Neural progenitor cell (in vitro differentiated cells): ENCODE data around the gene SSBP3. TPM values are rescaled to one million over a fixed set of nuclear protein-coding genes. Genes with fewer than 3 reads are reported as not detected.

Experiments
- DNase-seq: peaks from one replicate; pipeline ENCODE4 v3.0.0-alpha.2; 2016; ENCODE audit warnings: low spot score
- H2AFZ ChIP-seq: fragments of 200-600 bp; sonication (generic); replicated peaks from 2 replicates; pipeline ENCODE4 v1.6.1; 2016; ENCODE audit warnings: antibody characterized with exemption
- H3F3A ChIP-seq: fragments of 200-600 bp; sonication (generic); 2 replicates; pipeline ENCODE4 v1.6.1; 2016; ENCODE audit warnings: antibody characterized with exemption, low read depth
- H3K27ac ChIP-seq: fragments of 200-600 bp; sonication (generic); 2 replicates; pipeline ENCODE4 v1.5.1; 2016; ENCODE audit warnings: mild to moderate bottlenecking
- H3K27me3 ChIP-seq: fragments of 200-600 bp; sonication (generic); 2 replicates; pipeline ENCODE4 v1.6.1; 2016; ENCODE audit warnings: mild to moderate bottlenecking, moderate library complexity
- H3K36me3 ChIP-seq: fragments of 200-600 bp; sonication (generic); 2 replicates; pipeline ENCODE4 v1.5.1; 2016
- H3K4me1 ChIP-seq: fragments of 200-600 bp; sonication (generic); 2 replicates; pipeline ENCODE4 v1.6.1; 2016; ENCODE audit warnings: mixed run types
- H3K4me2 ChIP-seq: fragments of 200-600 bp; sonication (generic); 2 replicates; pipeline ENCODE4 v1.6.1; 2016
- H3K4me3 ChIP-seq: fragments of 200-600 bp; sonication (generic); 2 replicates; pipeline ENCODE4 v1.5.1; 2016
- H3K79me2 ChIP-seq: fragments of 200-600 bp; sonication (generic); 2 replicates; pipeline ENCODE4 v1.6.1; 2016; ENCODE audit warnings: low read depth
- H3K9ac ChIP-seq: fragments of 200-600 bp; sonication (generic); 2 replicates; pipeline ENCODE4 v1.6.1; 2016
- H3K9me3 ChIP-seq: fragments of 200-600 bp; sonication (generic); 2 replicates; pipeline ENCODE4 v1.5.1; 2016; ENCODE audit warnings: low read depth
- H4K20me1 ChIP-seq: fragments of 200-600 bp; sonication (generic); 2 replicates; pipeline ENCODE4 v1.6.1; 2016; ENCODE audit warnings: low read depth
- H3K27ac Mint-ChIP-seq: 3 replicates; pipeline ENCODE4 v1.8.0; 2021; ENCODE audit warnings: mixed read lengths
- H3K27me3 Mint-ChIP-seq: 2 replicates; pipeline ENCODE4 v1.8.0; 2022; ENCODE audit warnings: low read depth, mild to moderate bottlenecking, inconsistent platforms, moderate library complexity, mixed read lengths; ENCODE audit not compliant: insufficient read depth
- H3K36me3 Mint-ChIP-seq: 3 replicates; pipeline ENCODE4 v1.8.0; 2021; ENCODE audit warnings: mixed read lengths
- H3K4me1 Mint-ChIP-seq: 3 replicates; pipeline ENCODE4 v1.8.0; 2021; ENCODE audit warnings: mixed read lengths
- H3K4me3 Mint-ChIP-seq: 3 replicates; pipeline ENCODE4 v1.8.0; 2021; ENCODE audit warnings: mild to moderate bottlenecking, moderate library complexity, mixed read lengths
- H3K9me3 Mint-ChIP-seq: 3 replicates; pipeline ENCODE4 v1.8.0; 2020; ENCODE audit warnings: mixed read lengths
- CTCF ChIP-seq: fragments of 200-600 bp; sonication (generic); IDR thresholded peaks from 2 replicates; pipeline ENCODE4 v1.5.1; 2017; ENCODE audit warnings: antibody characterized with exemption, mild to moderate bottlenecking
- EZH2 ChIP-seq: fragments of 200-600 bp; sonication (generic); IDR thresholded peaks from 2 replicates; pipeline ENCODE4 v1.6.1; 2017; ENCODE audit warnings: antibody characterized with exemption, mild to moderate bottlenecking, moderate library complexity
- EZH2phosphoT487 ChIP-seq: fragments of 200-600 bp; sonication (generic); IDR thresholded peaks from 2 replicates; pipeline ENCODE4 v1.6.1; 2017; ENCODE audit warnings: antibody characterized with exemption
- total RNA-seq: library from RNA; depleted of rRNA; stranded (reverse); fragments of >200 nt; gene quantifications from 2 replicates; pipeline ENCODE4 v1.2.3, GENCODE V29; 2015; ENCODE audit warnings: low replicate concordance

The SSBP3 gene
- total RNA-seq, 1 donor from 2014 or later = 53.0 TPM

DNA sequence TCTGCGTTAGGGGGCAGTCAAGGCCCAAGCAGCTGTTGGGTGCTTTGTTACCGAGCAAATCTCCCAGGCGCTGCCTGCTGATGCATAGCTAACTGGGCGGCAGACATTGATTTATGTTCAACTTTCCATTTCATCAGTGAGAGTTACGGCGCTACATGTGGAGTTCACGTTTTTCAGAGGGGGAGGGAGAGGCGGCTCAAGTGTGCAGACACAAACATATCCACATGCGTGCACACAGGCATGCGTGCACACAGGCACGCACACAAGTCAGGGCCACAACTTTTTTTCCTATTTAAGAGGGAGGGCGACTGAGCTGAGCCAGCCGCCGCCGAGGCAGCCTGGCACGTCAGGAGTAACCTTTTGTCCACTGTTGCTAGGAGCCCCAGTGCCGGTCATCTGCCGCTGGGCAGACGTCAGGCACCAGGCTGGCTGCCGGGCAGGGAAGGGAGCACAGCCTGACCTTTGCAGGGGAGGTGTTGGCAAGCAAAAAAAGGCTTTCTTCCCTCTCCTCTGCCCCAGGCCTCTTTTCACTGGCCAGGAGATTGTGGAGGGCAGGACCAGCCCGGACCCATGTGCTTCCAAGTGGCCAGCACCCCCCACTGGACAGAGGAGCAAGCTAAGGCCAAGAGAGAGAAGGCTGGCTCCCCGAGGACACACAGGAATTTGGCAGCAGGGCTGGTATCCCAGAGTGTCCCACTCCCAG lies 133.0 kb downstream of the SSBP3 start:
- Histone ChIP-seq H3K4me3 (peak overlapping the region; percentile 6), H3K4me1 (peaks cover 31% of the 10 kb centered on the region), H3K27me3 (no peaks in the 10 kb centered on the region), H3K79me2 (peaks cover 69% of the 10 kb centered on the region), H3K9me3 (no peaks in the 10 kb centered on the region), H3K9ac (no peak overlapping the region), H3F3A (peaks cover 28% of the 10 kb centered on the region), H3K27ac (no peak overlapping the region), H4K20me1 (peaks cover 100% of the 10 kb centered on the region), H3K4me2 (peak overlapping the region; percentile 70), H2AFZ (no peak overlapping the region), H3K36me3 (no peaks in the 10 kb centered on the region)
- H3K27ac Mint-ChIP-seq = peak overlapping the region; percentile 95
- H3K9me3 Mint-ChIP-seq = no peaks in the 10 kb centered on the region
- DNase-seq = peak; percentile 84
- peaks cover 17% of the 10 kb centered on the region for H3K36me3 Mint-ChIP-seq
- peaks cover 79% of the 10 kb centered on the region for H3K4me1 Mint-ChIP-seq
- TF ChIP-seq CTCF (peak; percentile 58), EZH2 (no peak)
- no peaks in the 10 kb centered on the region for H3K27me3 Mint-ChIP-seq
- peak overlapping the region; percentile 77 for H3K4me3 Mint-ChIP-seq

GRCh38 chr1:54272772-54273091 lies 133.5 kb downstream of the SSBP3 start:
- no peak for DNase-seq
- H3K4me3 ChIP-seq = no peak overlapping the region
- H3K4me2 ChIP-seq = peak overlapping the region; percentile 70
- H2AFZ ChIP-seq = no peak overlapping the region
- no peaks in the 10 kb centered on the region for H3K9me3 ChIP-seq
- Mint-ChIP-seq H3K9me3 (no peaks in the 10 kb centered on the region), H3K27me3 (no peaks in the 10 kb centered on the region), H3K4me3 (peak overlapping the region; percentile 77), H3K4me1 (peaks cover 81% of the 10 kb centered on the region), H3K27ac (peak overlapping the region; percentile 95), H3K36me3 (peaks cover 17% of the 10 kb centered on the region)
- H3K4me1 ChIP-seq = peaks cover 31% of the 10 kb centered on the region
- peaks cover 100% of the 10 kb centered on the region for H4K20me1 ChIP-seq
- peaks cover 28% of the 10 kb centered on the region for H3F3A ChIP-seq
- no peaks in the 10 kb centered on the region for H3K36me3 ChIP-seq
- no peaks in the 10 kb centered on the region for H3K27me3 ChIP-seq
- peaks cover 70% of the 10 kb centered on the region for H3K79me2 ChIP-seq
- TF ChIP-seq CTCF = no peak
- TF ChIP-seq EZH2phosphoT487 = no peak
- no peak for TF ChIP-seq EZH2
- H3K27ac ChIP-seq = no peak overlapping the region
- no peak overlapping the region for H3K9ac ChIP-seq

- Histone ChIP-seq H3K79me2 (peaks cover 70% of the 10 kb centered on the region), H4K20me1 (peaks cover 100% of the 10 kb centered on the region), H3K27ac (no peak overlapping the region), H3K27me3 (no peaks in the 10 kb centered on the region), H2AFZ (no peak overlapping the region), H3K9me3 (no peaks in the 10 kb centered on the region), H3K36me3 (no peaks in the 10 kb centered on the region), H3F3A (peaks cover 28% of the 10 kb centered on the region), H3K4me1 (peaks cover 31% of the 10 kb centered on the region), H3K9ac (no peak overlapping the region), H3K4me3 (no peak overlapping the region), H3K4me2 (no peak overlapping the region)
- H3K4me3 Mint-ChIP-seq = peak overlapping the region; percentile 77
- H3K4me1 Mint-ChIP-seq = peaks cover 81% of the 10 kb centered on the region
- H3K36me3 Mint-ChIP-seq = peaks cover 14% of the 10 kb centered on the region
- H3K27me3 Mint-ChIP-seq = peaks cover 2% of the 10 kb centered on the region
- H3K27ac Mint-ChIP-seq = peak overlapping the region; percentile 95
- TF ChIP-seq CTCF (no peak), EZH2 (no peak), EZH2phosphoT487 (no peak)
- H3K9me3 Mint-ChIP-seq = no peaks in the 10 kb centered on the region
- no peak for DNase-seq
These were observed 134.1 kb downstream of the SSBP3 start for GRCh38 chr1:54272134-54272533.
